HG02870 (cell line): ENCODE data around the gene NAB1.
"Not testable (repeated sequence)": the region's sequence is repeated elsewhere in the genome, so short reads cannot be mapped to it uniquely, and the experiment has no call there.

Source experiments
- ATAC-seq: cut with Tn5 transposase; IDR thresholded peaks from one replicate; pipeline ENCODE4 v1.9.1; 2021; ENCODE audit warnings: mild to moderate bottlenecking, moderate library complexity; ENCODE audit not compliant: unreplicated experiment

The NAB1 gene, protein sequence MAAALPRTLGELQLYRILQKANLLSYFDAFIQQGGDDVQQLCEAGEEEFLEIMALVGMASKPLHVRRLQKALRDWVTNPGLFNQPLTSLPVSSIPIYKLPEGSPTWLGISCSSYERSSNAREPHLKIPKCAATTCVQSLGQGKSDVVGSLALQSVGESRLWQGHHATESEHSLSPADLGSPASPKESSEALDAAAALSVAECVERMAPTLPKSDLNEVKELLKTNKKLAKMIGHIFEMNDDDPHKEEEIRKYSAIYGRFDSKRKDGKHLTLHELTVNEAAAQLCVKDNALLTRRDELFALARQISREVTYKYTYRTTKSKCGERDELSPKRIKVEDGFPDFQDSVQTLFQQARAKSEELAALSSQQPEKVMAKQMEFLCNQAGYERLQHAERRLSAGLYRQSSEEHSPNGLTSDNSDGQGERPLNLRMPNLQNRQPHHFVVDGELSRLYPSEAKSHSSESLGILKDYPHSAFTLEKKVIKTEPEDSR

DNA sequence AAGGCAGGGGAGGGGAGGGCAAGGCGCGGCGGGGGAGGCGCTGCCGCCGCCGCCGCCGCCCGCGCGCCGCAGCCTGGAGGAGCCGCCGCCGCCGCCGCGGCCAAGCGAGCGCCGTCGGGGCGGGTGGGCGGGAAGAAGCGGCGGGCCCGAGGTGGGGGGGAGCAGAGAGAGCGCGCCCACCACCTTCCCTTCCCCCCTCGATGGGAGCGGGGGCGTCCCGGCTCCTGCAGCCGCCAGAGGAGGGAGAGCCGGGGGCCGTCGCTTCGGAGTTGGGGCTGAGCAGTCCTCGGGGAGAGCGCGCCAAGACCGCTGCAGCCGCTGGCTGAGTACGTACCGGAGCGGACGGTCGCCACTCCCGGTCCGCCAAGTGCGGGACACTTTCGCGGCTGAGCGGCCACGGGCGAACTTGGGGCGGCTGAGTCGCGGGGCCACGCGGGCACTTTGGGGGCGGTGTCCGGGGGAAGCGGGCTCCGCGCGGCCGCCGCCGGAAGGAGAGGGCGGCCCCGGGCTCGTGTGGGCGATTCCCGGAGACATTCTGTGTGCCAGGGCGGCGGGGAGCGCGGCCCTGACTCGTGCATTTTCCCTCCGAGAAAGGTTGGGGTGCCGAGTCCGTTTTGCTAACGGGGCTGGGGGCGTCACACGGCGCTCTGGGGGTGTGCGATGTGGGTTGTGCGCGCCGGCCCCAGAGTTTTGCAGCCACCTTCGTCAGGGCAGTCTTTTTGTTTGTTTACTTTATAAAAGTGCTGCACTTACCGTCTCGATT is at the start of gene NAB1:
Gene NAB1, plus strand, starts transcription at position 49 of the 763 bp plus-strand sequence. CDS start 10,094 bp downstream, outside the sequence.
- peak; percentile 41 for ATAC-seq

DNA sequence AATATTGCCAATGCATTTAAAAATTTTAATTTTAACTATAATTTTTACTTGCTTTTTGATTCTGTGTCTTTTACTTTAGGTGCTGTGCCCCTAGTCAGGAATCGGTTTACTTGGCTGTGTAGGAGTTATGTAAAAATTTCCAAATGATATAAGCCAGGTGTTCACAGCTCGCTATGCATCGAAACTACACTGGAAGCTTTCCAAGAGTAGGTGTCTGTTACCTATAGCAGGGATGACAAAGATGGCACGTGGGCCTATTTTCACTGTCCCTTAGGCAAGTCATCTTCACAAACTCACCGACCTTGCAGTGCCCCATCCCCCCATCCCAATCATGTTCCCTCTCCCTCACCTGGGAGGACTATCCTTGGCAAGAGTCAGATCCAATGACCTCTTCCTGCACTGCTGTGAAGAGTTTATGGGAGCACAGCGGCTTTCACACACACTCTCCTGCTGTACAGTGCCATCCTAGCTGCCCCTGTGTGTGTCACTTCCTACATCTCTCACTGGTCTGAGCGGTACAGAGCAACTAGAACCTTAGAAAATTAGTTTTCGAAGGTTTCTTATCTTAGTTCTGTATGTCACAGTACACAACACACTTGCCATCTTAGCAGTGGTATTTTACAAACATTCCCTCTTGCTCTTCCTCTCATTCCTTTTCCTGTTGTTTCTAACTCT is 49.2 kb upstream of the NAB1 start:
- ATAC-seq = no peak

DNA sequence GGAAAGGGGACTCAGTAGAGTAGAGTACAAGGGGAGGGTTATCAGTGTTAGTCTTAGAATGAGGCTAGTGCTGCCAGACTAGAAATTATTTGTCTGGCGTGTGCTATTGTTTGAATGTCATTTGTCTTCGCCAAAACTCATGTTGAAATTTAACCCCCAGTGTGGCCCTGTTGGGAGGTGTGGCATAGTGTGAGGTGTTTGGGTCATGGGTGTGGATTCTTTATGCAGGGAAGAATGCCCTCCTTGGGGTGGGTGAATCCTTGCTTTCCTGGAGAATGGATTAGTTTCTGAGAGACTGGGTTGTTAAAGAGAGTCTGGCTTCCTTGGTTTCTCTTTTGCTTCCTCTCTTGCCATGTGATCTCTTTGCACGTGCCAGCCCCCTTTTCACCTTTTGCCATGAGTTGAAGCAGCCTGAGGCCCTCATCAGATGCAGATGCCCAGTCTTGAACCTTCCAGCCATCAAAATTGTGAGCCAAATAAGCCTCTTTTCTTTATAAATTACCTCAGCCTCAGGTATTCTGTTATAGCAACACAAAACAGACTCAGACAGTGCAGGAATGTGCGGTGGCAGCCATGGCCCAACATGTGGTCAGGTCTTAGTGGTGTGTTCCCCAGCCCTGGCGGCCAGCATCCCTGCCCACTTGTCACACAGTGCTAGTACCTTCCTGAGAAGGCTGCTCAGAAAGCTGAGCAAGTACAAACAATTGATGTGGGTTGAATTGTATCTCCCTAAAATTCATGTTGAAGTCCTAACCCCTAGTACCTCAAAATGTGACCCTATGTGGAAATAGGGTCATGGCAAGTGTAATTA is 48.4 kb upstream of the NAB1 start:
- no peak for ATAC-seq

DNA sequence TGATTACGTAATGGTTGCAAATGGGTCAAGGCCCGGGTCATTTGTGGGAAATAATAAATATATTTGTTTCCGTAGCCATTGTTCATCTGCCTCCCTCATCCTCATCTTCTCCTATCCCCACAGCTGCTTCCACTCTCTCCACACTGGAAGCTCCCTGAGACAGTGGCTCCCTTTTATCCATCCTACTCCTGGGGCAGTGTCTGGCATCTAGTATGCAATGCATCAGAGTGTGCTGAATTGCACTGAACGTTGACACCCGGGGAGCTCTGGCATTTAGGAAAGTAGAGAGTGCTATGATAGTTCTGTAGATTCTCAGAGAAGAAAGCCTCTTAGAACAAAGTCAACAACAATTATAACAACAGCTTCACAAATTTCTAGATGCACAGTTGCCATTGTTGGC is 45.5 kb upstream of the NAB1 start:
- ATAC-seq = no peak

DNA sequence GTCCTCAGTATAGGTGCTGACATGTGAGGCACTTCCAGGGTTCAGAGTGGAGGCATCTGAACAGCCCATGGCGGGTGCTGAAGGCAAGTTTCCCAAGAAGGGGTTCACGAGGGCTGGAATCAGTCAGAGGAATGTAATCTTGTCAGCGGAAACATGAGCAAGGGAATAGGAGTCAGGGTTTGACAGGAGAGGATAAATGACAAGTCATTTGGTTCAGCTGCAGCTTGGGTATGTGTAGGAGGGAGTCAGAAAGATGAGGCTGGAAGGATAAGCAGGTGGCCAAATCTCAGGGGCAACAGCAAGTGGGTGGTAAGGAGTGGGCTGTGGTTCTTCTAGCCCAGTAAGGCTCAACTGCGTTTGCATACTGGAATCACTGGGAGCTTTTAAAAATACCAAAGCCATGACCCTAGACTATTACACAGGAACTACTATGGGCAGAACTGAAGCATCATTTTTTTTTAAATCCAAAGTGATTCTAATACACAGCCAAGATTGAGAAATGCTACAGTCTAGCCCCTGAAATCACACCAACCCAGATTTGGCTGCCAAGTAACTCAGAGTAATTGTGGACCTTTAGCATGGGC is 41.8 kb upstream of the NAB1 start:
- ATAC-seq = no peak

DNA sequence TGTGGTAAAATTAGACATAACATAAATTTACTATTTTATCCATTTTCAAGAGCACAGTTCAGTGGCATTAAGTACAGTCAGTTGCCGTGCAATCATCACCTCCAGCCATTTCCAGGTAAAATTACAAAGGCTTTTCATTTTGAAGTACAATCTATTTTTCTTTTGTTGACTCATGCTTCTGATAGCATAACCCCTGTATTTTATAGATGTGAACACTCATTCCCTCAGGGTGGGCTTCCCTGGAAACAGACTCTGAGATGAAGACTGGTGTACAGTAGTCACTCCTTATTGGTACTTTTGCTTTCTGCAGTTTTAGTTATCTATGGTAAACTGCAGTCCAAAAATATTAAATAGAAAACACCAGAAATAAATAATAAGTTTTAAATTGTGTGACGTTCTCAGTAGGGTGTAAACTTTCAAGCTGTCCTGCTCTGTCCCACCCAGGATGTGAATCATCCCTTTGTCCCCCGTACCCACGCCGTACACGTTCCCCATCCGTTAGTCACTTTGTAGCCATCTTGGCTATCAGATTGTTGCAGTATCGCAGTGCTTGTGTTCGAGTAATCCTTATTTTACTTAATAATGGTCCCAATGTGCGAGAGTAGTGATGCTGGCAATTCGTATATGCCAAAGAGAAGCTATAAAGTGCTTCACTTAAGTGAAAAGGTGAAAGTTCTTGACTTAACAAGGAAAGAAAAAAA is 41.1 kb upstream of the NAB1 start:
- ATAC-seq = no peak

DNA sequence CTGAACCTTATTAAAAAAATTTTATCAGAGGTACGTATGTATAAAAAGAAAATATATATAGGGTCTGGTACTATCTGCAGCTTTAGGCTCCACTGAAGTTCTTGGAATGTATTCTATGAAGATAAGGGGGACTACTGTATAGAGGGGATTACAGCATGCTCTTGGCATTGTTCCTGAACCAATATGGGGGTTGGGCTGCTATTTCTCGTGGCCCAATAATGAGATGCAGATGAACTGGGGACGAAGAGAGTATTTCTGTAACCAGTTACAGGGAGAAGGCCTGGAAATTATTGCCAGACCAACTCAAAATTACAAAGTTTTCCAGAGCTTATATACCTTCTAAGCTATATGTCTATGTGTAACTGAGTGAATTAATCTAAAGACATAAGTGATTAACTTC is 40.0 kb upstream of the NAB1 start:
- not testable (repeated sequence) for ATAC-seq

DNA sequence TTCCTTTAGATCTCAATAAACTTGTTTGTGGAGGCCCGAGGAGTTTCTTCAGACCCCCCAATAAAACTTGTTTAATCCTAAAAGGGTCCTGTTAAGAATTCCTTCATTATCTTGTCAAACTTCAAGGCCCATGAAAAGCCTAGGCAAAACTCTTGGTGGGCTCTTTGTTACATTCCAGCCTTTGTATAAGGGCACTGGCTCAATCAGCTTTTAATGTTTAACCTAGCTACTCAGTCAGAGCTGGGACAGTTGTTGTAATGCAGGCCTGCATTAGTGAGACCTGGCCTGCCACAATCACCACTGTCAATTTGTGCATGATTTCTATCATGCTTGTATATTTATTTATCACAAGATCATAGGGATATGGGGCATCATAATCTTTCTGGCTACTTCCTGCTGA is 39.5 kb upstream of the NAB1 start:
- ATAC-seq = not testable (repeated sequence)

DNA sequence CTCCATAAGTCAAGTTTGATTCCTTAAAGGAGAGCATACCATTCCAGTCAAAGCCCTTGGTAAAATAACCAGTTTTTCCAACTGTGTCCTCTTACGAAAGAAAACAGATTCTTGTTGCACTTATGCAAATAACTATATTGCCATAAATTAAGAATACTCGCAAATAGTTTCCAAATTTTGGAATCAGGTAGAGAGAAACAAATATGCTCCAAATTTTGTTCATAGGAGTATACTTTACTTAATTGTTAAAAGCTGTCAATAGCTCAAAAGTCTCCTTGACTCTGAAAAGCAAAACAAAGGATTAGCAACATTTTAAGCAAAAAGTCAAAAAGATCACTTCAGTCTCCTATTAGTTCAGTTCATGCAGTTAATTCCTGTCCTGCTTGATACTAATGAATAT is 38.4 kb upstream of the NAB1 start:
- not testable (repeated sequence) for ATAC-seq

DNA sequence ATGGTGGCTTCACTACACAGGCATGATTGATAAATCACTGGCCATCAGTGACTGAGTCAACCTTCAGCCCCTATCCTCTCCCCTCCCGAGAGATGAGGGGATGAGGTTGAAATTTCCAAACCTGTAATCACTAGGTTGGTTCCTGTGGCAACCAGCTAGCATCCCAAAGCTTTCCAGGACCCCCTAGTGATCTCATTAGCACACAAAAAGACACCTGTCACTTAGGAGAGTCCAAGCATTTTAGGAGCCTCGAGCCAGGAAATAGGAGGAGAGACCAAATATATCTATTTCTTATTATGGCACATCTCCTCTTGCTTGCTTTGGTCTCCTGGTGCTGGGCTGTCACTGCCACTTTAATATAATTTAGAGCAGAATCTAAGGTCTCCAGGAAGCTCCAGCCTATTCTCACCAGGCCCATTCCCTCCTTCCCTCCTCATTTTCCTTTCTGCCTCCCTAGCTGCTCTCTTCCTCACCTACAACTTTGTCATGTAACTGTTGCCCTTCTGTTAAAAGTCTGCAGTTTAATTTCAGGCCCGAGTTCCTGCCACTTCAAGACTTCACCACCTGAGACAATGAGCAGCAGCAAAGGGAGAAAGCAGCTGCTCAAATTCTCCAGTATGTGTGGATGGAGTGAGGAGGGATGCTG is 33.2 kb upstream of the NAB1 start:
- ATAC-seq = no peak

DNA sequence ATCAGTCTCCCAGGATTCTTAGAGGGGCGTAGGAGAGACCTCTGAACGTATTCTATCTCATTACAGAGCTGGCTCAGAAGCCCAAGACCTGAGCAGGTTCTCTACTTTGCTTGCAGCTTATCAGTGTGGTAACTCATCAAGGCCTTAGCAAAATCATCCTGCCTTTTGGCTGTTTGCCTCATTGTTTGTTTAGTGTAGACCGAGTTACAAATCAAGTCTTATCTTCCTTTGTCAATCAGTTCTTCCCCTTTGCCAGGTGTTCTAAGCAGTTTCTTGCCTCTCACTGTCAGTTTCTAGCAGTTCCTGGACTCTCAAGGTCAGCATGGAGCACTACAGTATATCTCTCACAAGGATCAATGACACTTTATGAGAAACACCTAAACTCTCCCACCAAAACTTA is 30.9 kb upstream of the NAB1 start:
- no peak for ATAC-seq

DNA sequence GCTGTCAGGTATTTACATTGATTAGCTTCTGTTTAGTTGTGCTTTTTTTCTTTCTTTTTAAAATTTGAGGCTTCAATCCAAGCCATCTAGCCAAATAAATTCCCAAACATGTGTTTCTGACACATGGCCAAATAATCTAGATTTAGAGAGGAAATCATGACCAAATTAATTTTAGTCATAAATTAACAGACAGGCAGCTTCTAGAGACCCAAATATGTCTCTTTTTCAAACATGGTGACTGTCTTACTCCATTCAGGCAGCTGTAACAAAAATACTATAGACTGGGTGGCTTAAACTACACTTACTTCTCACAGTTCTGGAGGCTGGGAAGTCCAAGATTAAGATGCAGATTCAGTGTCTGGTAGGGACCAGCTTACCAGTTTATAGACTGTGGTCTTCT is 23.2 kb upstream of the NAB1 start:
- no peak for ATAC-seq

DNA sequence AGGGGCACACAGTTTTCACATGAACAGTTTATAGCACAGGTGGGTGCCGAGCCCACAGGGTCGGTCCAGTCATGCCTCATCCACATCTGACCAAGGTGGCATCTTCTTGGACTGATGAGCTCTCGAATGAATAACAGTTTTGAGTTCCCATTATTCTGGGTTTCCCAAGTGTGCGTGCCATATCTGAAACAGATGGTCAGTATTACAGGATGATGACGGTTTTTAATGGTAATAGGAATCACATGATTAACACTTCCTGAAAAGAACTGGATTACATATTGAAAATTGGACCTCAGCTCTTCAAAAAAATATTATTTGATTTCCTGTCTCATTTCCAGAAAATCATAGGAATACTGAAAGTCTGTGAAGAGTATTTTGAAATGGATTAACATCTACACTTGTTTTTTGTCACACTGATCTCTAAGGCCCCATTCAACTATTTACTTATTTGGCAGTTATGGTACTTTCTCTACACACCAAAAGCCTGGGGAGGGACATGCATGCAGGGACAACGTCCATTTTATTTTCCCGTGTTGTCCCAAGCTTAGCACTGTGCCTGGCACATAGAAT is 22.2 kb upstream of the NAB1 start:
- no peak for ATAC-seq

DNA sequence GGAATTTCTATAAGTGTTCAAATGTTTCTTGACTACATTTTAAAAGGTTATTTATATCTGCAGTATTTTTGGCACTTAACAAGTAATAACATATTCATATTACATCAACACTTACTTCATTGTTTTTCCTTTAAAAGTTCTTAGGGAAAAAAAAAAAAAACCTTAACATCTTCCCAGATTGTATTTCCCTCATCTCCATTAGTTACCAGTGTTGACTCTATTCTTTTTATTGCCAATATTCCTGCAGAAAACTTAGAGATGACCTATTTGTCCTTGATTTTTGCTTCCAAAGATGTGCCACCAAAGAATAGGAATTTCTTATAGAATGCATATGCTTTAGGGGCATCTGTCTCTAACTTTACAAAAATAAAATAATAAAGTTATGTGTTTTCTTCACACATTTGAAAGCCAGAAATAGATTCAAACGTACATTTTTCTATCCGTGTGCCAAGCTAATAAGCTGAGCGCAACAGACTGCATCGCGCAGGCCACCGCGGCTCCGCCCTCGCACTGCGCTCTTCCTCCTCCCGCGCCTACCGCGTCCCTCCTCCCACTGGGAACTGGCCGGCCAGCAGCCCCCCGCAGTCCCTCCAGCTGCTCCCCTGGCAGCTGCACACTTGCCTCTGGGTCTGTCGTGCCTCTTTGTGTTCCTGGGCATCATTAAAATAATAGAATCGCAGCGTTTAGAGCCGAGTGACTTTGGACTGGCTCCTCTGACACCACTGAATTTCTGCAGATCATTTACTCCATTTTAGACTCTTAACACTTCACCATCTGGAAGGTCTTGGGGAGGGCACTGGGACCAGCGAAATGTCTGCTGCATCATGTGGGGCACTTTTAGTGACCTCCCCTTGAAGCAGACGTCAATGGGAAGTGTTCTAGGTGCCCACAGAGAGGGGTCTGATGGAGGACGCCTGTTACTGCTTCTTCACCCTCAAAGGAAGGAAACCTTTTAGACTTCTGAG is 21.2 kb upstream of the NAB1 start:
- no peak for ATAC-seq

DNA sequence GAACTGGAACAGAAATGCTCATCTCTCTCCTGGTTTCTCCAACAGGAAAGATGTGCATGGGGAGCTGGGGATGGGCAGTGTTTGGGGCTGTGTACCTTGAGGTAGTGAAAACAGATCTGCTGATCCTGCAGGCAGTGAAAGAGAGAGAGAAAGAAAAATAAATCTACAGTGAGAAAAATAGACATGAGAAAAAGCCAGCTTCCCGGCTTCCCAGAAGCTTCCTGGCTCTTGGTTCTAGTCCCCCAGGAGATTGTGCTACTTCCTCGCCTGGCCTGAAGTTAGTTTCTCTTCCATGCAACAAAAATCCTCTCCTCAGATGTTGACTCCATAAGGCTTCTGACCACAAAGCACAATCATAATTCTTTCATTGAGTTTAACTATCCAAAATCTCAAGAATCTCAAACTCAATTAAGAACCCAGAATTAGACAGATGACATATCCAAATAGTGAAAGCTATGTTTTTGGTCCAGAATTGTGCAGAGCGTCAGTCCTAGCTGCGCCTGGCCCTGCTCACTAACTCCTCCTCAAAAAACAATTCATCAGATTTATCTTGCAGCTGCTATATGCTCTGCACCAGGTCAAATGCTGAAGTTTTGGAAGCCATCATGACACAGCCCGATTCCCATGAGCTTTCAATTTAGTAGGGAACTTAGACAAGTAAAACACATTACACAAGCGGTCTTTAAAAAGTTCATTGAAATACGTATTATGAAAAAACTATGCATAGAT is 20.1 kb upstream of the NAB1 start:
- ATAC-seq = no peak

DNA sequence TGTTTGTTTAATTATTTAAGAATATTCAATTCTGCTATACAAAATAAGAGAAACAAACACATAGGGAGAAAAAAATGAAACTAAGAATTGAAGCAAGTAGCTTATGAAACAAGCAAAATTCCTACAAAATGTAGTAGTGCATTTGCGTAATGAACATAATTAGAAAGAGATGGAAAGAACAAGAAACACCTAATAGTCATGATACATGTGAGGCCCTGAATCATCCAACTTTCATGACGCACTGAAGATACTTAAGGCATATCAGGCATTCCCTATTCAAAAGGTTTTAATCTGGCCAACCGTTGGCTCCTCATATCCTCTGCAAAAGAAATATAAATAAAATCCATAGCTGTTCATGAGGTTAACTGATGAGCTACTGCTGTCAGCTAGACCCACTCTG is 14.5 kb upstream of the NAB1 start:
- no peak for ATAC-seq

DNA sequence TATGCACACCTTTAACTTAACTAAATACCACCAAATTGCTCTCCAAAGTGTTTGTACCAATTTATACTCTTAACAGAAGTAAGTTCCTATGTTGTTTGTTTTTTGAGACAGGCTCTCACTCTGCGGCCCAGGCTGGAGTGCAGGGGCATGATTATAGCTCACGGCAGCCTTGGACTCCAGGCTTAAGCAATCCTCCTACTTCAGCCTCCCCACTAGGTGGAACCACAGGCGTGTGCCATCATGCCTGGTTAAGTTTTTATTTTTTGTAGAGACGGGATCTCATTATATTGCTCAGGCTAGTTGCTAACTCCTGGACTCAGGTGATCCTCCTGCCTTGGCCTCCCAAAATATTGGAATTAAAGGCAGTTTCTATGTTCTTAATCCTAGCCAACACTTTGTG is 13.1 kb upstream of the NAB1 start:
- ATAC-seq = no peak
